ENCODE results near the gene SPRED3.

DNA sequence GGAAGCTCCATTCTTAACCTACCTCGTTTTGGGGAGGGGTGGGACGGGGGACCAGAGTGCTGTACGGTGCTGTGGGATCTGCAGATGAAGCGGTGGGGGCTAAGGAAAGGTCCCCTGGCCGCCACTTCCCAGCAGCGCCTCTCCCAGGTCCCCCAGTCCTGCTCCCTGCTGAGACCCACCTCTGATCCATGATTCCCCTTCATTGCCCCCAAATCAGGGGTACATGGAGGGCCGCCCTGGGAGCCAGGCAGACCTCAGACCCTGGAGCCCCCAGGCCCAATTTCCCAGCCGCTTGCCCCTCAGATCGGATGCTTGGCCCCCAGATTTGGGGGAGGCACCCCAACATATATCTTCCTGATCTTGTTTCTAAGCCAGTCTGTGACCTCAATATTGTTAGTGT lies 10.6 kb downstream of the SPRED3 start:
- TF ChIP-seq, protein P1, sequence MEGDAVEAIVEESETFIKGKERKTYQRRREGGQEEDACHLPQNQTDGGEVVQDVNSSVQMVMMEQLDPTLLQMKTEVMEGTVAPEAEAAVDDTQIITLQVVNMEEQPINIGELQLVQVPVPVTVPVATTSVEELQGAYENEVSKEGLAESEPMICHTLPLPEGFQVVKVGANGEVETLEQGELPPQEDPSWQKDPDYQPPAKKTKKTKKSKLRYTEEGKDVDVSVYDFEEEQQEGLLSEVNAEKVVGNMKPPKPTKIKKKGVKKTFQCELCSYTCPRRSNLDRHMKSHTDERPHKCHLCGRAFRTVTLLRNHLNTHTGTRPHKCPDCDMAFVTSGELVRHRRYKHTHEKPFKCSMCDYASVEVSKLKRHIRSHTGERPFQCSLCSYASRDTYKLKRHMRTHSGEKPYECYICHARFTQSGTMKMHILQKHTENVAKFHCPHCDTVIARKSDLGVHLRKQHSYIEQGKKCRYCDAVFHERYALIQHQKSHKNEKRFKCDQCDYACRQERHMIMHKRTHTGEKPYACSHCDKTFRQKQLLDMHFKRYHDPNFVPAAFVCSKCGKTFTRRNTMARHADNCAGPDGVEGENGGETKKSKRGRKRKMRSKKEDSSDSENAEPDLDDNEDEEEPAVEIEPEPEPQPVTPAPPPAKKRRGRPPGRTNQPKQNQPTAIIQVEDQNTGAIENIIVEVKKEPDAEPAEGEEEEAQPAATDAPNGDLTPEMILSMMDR (IDR thresholded peaks at IDR 0.05; ENCODE audit: control extremely low read depth in 1 of 3, insufficient read depth in 1 of 3, low read depth in 1 of 3, low read length in 3 of 3) = no peak
- TF ChIP-seq EZH2 (IDR thresholded peaks at IDR 0.05; ENCODE audit: low read depth, low read length, severe bottlenecking) (no peak), JUN (IDR thresholded peaks at IDR 0.05; ENCODE audit: low read depth, low read length) (no peak), POLR2AphosphoS5 (IDR thresholded peaks at IDR 0.05; ENCODE audit: low read depth, low read length) (no peak), SIN3A (conservative IDR thresholded peaks at IDR 0.05 in 1 of 2, IDR thresholded peaks at IDR 0.05 in 1 of 2; ENCODE audit: low read depth in 1 of 2, low read length in 2 of 2) (no peak), CHD2 (IDR thresholded peaks at IDR 0.05; ENCODE audit: low read length) (no peak), POLR2A (IDR thresholded peaks at IDR 0.05; ENCODE audit: control extremely low read depth in 1 of 2, low read depth in 2 of 2, low read length in 2 of 2) (no peak), RBBP5 (IDR thresholded peaks at IDR 0.05; ENCODE audit: borderline replicate concordance, low read depth, low read length) (no peak), RAD21 (IDR thresholded peaks at IDR 0.05 in 1 of 2, conservative IDR thresholded peaks at IDR 0.05 in 1 of 2; ENCODE audit: low read depth in 2 of 2, low read length in 2 of 2) (no peak), GTF2F1 (IDR thresholded peaks at IDR 0.05; ENCODE audit: borderline replicate concordance, low read depth, low read length) (no peak), SRF (IDR thresholded peaks at IDR 0.05; ENCODE audit: low read depth, low read length) (no peak)
- TF ChIP-seq, protein P2, sequence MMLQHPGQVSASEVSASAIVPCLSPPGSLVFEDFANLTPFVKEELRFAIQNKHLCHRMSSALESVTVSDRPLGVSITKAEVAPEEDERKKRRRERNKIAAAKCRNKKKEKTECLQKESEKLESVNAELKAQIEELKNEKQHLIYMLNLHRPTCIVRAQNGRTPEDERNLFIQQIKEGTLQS (IDR thresholded peaks at IDR 0.05; ENCODE audit: insufficient read depth, low read depth, low read length) = no peak
- TF ChIP-seq, protein P3, sequence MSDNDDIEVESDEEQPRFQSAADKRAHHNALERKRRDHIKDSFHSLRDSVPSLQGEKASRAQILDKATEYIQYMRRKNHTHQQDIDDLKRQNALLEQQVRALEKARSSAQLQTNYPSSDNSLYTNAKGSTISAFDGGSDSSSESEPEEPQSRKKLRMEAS (IDR thresholded peaks at IDR 0.05) = no peak
